ENCODE results near the gene GPC6.

Gene GPC6

DNA sequence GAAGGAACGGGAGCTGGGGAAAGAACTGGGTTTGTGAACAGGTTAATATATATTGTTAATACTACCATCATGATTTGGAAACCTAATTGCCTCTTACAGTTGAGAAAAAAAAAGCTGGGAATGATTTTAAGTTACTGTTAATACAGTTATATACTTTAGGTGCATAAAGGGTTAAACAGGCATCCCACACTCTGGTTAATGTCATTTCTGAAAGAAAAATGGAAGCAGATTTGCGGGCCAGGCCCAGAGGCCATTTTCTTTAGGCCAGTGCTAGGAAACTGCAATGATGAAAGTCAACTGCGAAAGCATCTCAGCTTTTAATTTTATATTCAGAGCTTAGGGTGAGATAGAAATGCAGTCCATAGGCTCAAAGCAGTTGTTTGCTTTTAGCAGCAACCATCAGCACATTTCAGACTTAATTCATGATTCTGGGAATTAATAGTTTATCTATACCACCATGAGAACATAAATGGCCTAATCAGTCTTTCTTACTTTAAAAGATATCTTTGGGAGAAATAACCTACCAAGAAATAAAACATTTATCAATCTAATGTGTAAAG, 592.8 kb downstream of the GPC6 start:
- Histone ChIP-seq H3K36me3 (ENCODE audit: insufficient read depth) (no peaks in the 10 kb centered on the region), H4K20me1 (ENCODE audit: insufficient read depth) (no peaks in the 10 kb centered on the region), H3K9ac (no peak overlapping the region), H3K79me2 (ENCODE audit: insufficient read depth, low read depth) (no peaks in the 10 kb centered on the region), H3K27ac (no peak overlapping the region), H3K27me3 (ENCODE audit: insufficient read depth, low read depth) (no peaks in the 10 kb centered on the region), H3K4me1 (ENCODE audit: low read depth, poor library complexity, severe bottlenecking) (no peaks in the 10 kb centered on the region), H3K4me2 (no peak overlapping the region), H2AFZ (ENCODE audit: low read depth) (no peak overlapping the region), H3K4me3 (IDR thresholded peaks at IDR 0.05; ENCODE audit: insufficient read depth, low read depth, low read length) (no peak overlapping the region)
- TF ChIP-seq, protein P1, sequence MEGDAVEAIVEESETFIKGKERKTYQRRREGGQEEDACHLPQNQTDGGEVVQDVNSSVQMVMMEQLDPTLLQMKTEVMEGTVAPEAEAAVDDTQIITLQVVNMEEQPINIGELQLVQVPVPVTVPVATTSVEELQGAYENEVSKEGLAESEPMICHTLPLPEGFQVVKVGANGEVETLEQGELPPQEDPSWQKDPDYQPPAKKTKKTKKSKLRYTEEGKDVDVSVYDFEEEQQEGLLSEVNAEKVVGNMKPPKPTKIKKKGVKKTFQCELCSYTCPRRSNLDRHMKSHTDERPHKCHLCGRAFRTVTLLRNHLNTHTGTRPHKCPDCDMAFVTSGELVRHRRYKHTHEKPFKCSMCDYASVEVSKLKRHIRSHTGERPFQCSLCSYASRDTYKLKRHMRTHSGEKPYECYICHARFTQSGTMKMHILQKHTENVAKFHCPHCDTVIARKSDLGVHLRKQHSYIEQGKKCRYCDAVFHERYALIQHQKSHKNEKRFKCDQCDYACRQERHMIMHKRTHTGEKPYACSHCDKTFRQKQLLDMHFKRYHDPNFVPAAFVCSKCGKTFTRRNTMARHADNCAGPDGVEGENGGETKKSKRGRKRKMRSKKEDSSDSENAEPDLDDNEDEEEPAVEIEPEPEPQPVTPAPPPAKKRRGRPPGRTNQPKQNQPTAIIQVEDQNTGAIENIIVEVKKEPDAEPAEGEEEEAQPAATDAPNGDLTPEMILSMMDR (conservative IDR thresholded peaks at IDR 0.05; ENCODE audit: low read depth, low read length): no peak

DNA sequence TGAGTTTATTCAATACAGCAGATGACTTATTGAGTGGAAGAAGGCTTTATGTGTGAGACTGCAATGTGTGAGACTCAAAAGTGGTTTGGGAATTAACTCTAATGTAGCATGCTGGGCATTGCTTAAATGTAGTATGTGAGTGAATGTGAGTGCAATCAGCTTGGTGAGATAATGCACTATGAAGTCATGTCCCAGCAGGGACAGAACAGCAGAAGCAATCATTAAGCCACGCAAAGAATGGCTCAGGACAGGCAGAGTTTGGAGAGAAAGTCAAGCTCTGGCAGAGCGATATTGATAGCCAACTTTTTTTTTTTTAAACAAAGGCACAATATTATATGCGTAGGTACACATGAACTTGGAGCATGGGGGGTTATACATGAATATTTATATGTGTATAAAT, 597.7 kb downstream of the GPC6 start:
- Histone ChIP-seq H3K9ac (no peak overlapping the region), H3K4me2 (no peak overlapping the region), H3K27ac (no peak overlapping the region), H3K36me3 (ENCODE audit: insufficient read depth) (no peaks in the 10 kb centered on the region), H4K20me1 (ENCODE audit: insufficient read depth) (no peaks in the 10 kb centered on the region), H2AFZ (ENCODE audit: low read depth) (no peak overlapping the region), H3K4me3 (IDR thresholded peaks at IDR 0.05; ENCODE audit: insufficient read depth, low read depth, low read length) (no peak overlapping the region), H3K27me3 (ENCODE audit: insufficient read depth, low read depth) (no peaks in the 10 kb centered on the region), H3K4me1 (ENCODE audit: low read depth, poor library complexity, severe bottlenecking) (no peaks in the 10 kb centered on the region), H3K79me2 (ENCODE audit: insufficient read depth, low read depth) (no peaks in the 10 kb centered on the region)
- TF ChIP-seq, protein P1 (conservative IDR thresholded peaks at IDR 0.05; ENCODE audit: low read depth, low read length): no peak

DNA sequence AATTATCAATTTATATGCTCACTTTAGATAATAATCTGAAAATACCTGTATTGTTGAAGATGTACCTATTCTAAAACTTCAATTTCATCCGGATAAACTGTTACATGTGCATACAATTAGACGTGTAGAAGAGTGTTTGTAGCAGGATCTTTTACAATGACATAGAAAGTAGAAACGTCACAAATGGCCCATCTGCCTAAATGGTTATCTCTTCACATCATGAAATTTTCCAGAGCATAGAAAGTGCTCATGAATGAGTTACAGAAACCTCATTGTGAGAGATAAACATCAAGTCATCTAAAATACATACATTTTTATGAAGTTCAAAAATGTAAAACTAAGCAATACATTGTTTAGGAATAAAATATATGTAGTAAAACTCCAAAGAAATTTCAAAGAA, 607.4 kb downstream of the GPC6 start:
- Histone ChIP-seq H3K79me2 (ENCODE audit: insufficient read depth, low read depth) (no peaks in the 10 kb centered on the region), H3K9ac (no peak overlapping the region), H2AFZ (ENCODE audit: low read depth) (no peak overlapping the region), H3K4me3 (IDR thresholded peaks at IDR 0.05; ENCODE audit: insufficient read depth, low read depth, low read length) (no peak overlapping the region), H3K27me3 (ENCODE audit: insufficient read depth, low read depth) (no peaks in the 10 kb centered on the region), H3K4me1 (ENCODE audit: low read depth, poor library complexity, severe bottlenecking) (no peaks in the 10 kb centered on the region), H4K20me1 (ENCODE audit: insufficient read depth) (no peaks in the 10 kb centered on the region), H3K36me3 (ENCODE audit: insufficient read depth) (no peaks in the 10 kb centered on the region), H3K4me2 (no peak overlapping the region), H3K27ac (no peak overlapping the region)
- TF ChIP-seq, protein P1 (conservative IDR thresholded peaks at IDR 0.05; ENCODE audit: low read depth, low read length): no peak

DNA sequence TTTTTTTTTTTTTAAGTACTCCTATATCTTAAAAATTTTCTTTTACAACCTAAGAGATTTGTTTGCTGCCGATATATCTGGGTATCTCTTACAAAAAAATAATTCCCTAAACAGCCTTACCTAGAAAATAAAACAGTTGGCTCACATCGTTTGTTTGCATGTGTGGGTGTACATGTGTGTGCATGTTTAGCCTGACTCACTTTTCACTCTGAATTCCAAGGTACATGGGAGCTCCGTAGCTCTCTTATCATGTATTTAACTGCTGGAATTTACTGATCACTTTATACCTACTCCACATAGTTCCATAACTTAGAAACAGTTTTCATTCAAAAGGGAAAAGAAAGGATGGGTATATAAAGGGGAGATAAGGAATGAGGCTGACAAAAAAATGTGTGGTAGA, 616.5 kb downstream of the GPC6 start:
- Histone ChIP-seq H3K9ac (no peak overlapping the region), H3K36me3 (ENCODE audit: insufficient read depth) (no peaks in the 10 kb centered on the region), H2AFZ (ENCODE audit: low read depth) (no peak overlapping the region), H3K27ac (no peak overlapping the region), H3K79me2 (ENCODE audit: insufficient read depth, low read depth) (no peaks in the 10 kb centered on the region), H3K27me3 (ENCODE audit: insufficient read depth, low read depth) (no peaks in the 10 kb centered on the region), H3K4me2 (no peak overlapping the region), H4K20me1 (ENCODE audit: insufficient read depth) (no peaks in the 10 kb centered on the region), H3K4me1 (ENCODE audit: low read depth, poor library complexity, severe bottlenecking) (no peaks in the 10 kb centered on the region), H3K4me3 (IDR thresholded peaks at IDR 0.05; ENCODE audit: insufficient read depth, low read depth, low read length) (no peak overlapping the region)
- TF ChIP-seq, protein P1 (conservative IDR thresholded peaks at IDR 0.05; ENCODE audit: low read depth, low read length): no peak
